ENCODE measurements around the gene M6PR. TPM values are rescaled to one million over a fixed set of nuclear protein-coding genes. Genes with fewer than 3 reads are reported as not detected.

Gene M6PR
- total RNA-seq, 4 donors from 2014 or later = 43.2 to 87.5 (median 67.2) TPM

DNA sequence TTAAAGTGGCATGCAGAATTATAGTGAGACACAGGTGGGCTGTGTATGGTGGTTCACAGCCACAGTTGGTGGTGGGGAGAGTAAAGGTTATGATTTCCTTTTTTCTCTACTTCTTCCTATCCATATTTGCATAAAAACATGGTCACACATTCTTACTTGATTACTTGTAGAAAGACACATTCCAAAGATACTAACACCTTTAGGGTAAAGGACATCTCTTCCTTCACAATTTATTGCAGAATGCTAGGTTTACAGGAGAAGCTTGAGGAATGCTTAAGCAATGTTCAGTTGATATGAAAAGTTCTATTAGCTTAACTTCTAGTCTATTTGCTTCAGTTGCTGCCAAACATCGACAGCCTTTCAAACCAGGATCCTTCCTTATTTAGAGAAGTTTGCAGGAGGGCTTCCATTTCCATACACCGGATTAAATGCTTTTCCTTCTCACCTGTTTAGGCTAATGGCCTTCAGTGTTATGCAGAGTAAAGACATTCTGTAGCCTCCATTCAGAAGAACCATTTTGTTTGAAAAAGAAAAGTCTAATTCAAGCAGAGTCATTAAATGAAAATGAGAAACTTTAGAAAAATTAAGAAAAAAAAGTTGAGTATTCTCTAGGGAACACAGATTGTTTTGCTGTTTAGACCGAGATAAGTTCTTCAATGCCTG is 37.7 kb downstream of the M6PR start:
- Histone ChIP-seq H3K27ac (no peak overlapping the region), H3K36me3 (no peaks in the 10 kb centered on the region), H3K4me3 (no peak overlapping the region), H3K27me3 (no peaks in the 10 kb centered on the region), H3K9me3 (no peaks in the 10 kb centered on the region), H3K4me1 (peaks cover 6 to 30% (median 17%) of the 10 kb centered on the region in 4 donors)
- WGBS, 2 donors (ENCODE audit: low coverage in 1 of 2) = 71 to 80% methylated on average over 3 of the region's 3 CpGs
- intact Hi-C loops (cut with DNase I; ENCODE audit: low total_unique reads) (no loop called here), in situ Hi-C loops (cut with MboI; ENCODE audit: low pct_ligation_motif_present in 1 of 4, low pct_unique_long_range_greater_than_20kb in 1 of 4, low sequenced_read_pairs in 3 of 4) (no loop called here)
- DNase-seq = no peak
- no peak for TF ChIP-seq POLR2AphosphoS5 (IDR thresholded peaks at IDR 0.05)
- TF ChIP-seq EP300 (IDR thresholded peaks at IDR 0.05; ENCODE audit: low read depth) = no peak
- TF ChIP-seq, protein P1, sequence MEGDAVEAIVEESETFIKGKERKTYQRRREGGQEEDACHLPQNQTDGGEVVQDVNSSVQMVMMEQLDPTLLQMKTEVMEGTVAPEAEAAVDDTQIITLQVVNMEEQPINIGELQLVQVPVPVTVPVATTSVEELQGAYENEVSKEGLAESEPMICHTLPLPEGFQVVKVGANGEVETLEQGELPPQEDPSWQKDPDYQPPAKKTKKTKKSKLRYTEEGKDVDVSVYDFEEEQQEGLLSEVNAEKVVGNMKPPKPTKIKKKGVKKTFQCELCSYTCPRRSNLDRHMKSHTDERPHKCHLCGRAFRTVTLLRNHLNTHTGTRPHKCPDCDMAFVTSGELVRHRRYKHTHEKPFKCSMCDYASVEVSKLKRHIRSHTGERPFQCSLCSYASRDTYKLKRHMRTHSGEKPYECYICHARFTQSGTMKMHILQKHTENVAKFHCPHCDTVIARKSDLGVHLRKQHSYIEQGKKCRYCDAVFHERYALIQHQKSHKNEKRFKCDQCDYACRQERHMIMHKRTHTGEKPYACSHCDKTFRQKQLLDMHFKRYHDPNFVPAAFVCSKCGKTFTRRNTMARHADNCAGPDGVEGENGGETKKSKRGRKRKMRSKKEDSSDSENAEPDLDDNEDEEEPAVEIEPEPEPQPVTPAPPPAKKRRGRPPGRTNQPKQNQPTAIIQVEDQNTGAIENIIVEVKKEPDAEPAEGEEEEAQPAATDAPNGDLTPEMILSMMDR (IDR thresholded peaks at IDR 0.05) = no peak
- no peak for TF ChIP-seq POLR2A (IDR thresholded peaks at IDR 0.05)

DNA sequence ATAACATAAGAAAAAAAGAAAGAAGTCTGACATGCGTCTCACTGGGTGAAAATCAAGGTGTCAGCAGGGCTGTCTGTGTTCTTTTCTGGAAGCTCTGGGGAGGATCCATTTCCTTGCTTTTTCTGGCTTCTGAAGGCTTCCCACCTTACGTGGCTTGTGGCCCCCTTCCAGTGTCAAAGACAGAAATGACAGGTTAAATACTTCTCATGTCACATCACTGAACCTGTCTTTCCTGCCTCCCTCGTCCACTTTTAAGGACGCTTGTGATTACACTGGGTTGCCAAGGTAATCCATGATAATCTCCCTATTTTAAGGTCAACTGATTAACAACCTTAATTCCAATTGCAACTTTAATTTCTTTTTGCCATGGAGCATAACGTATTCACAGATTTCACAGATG is 39.7 kb downstream of the M6PR start:
- no peaks in the 10 kb centered on the region for H3K27me3 ChIP-seq
- no peak overlapping the region for H3K27ac ChIP-seq

DNA sequence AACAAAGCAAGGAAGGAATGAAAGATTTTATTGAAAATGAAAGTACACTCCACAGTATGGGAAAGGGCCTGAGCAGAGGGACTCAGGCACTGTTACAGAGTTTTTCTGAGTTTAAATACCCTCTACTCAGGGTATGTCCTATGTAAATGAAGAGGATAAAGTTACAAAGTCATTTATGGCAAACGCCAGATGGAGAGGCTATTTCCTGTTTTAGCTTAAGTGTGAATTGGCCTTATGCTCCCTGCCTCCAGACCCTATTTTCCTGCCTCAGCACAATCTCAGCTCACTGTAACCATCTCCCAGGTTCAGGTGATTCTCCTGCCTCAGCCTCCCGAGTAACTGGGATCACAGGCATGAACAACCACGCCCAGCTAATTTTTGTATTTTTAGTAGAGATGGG is 41.9 kb downstream of the M6PR start:
- in situ Hi-C loops (cut with MboI; ENCODE audit: low pct_ligation_motif_present in 1 of 4, low pct_unique_long_range_greater_than_20kb in 1 of 4, low sequenced_read_pairs in 3 of 4) = no loop called here
- TF ChIP-seq POLR2A (IDR thresholded peaks at IDR 0.05) (no peak), EP300 (IDR thresholded peaks at IDR 0.05; ENCODE audit: low read depth) (no peak), POLR2AphosphoS5 (IDR thresholded peaks at IDR 0.05) (no peak)
- TF ChIP-seq, protein P1 (IDR thresholded peaks at IDR 0.05) = no peak

More for the DNA sequence above, 39.7 kb downstream of the M6PR start:
- intact Hi-C loops (cut with DNase I; ENCODE audit: low total_unique reads) = no loop called here
- 81 to 91% methylated on average over 5 of the region's 5 CpGs for WGBS, 2 donors (ENCODE audit: low coverage in 1 of 2)
- DNase-seq = no peak
- Histone ChIP-seq H3K4me1 (peaks cover 6 to 14% (median 8%) of the 10 kb centered on the region in 4 donors), H3K36me3 (no peaks in the 10 kb centered on the region), H3K9me3 (no peaks in the 10 kb centered on the region), H3K4me3 (no peak overlapping the region)
- in situ Hi-C loops (cut with MboI; ENCODE audit: low pct_ligation_motif_present in 1 of 4, low pct_unique_long_range_greater_than_20kb in 1 of 4, low sequenced_read_pairs in 3 of 4) = no loop called here
- TF ChIP-seq POLR2AphosphoS5 (IDR thresholded peaks at IDR 0.05) = no peak
- TF ChIP-seq POLR2A (IDR thresholded peaks at IDR 0.05) = no peak
- no peak for TF ChIP-seq EP300 (IDR thresholded peaks at IDR 0.05; ENCODE audit: low read depth)
- TF ChIP-seq, protein P1 (IDR thresholded peaks at IDR 0.05) = no peak

DNA sequence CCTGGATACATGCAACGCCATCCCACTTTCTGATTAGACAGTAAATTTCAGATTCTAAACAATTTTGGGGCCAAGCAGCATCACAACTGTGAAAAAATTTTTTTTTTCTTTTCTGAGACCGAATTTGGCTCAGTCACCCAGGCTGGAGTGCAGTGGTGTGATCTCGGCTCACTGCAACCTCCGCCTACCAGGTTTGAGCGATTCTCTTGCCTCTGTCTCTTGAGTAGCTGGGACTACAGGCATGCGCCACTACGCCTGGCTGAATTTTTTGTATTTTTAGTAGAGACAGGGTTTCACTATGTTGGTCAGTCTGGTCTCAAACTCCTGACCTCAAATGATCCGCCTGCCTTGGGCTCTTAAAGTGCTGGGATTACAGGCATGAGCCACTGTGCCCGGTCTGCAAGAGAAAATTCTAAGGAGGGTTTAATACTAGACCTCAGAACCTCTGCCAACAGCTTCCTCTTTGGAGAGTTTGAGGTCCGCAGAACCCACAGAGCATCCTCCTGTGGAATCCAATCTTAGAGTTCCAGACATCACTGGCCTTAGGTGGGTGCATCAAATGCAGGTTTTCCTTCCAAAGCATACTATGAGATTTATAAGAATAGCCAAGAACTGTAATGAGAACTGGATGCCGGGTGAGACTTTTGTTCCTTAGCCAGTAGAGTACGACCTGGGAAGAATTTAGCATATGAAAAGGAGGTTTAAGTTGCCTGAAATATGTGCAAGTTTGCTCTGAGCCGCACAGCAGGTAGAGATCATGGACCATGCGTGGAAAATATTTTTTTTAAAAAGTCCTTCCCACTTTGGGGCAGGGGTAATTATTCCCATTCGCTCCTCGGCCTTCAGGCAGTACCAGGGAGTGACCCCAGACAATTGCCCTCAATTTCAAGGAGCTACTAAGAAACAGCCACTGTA is 42.9 kb downstream of the M6PR start:
- in situ Hi-C loops (cut with MboI; ENCODE audit: low pct_ligation_motif_present in 1 of 4, low pct_unique_long_range_greater_than_20kb in 1 of 4, low sequenced_read_pairs in 3 of 4) (no loop called here), intact Hi-C loops (cut with DNase I; ENCODE audit: low total_unique reads) (no loop called here)
- H3K27me3 ChIP-seq = no peaks in the 10 kb centered on the region
- DNase-seq = no peak
- H3K4me1 ChIP-seq = no peaks in the 10 kb centered on the region
- no peak overlapping the region for H3K27ac ChIP-seq
- H3K36me3 ChIP-seq = no peaks in the 10 kb centered on the region
- H3K4me3 ChIP-seq = no peak overlapping the region
- no peaks in the 10 kb centered on the region for H3K9me3 ChIP-seq
- TF ChIP-seq POLR2A (IDR thresholded peaks at IDR 0.05) = no peak
- TF ChIP-seq POLR2AphosphoS5 (IDR thresholded peaks at IDR 0.05) = no peak
- TF ChIP-seq EP300 (IDR thresholded peaks at IDR 0.05; ENCODE audit: low read depth) = no peak
- TF ChIP-seq, protein P1 (IDR thresholded peaks at IDR 0.05) = no peak
- WGBS, 2 donors (ENCODE audit: low coverage in 1 of 2) = 68 to 86% methylated on average over 6 to 16 of the region's 16 CpGs

More for the DNA sequence above, 41.9 kb downstream of the M6PR start:
- H3K36me3 ChIP-seq = no peaks in the 10 kb centered on the region
- intact Hi-C loops (cut with DNase I; ENCODE audit: low total_unique reads) = no loop called here
- peaks cover 0 to under 1% (median 0%) of the 10 kb centered on the region in 4 donors for H3K4me1 ChIP-seq
- 61 to 83% methylated on average over 3 of the region's 3 CpGs for WGBS, 2 donors (ENCODE audit: low coverage in 1 of 2)
- H3K27ac ChIP-seq = no peak overlapping the region
- no peak for DNase-seq
- no peaks in the 10 kb centered on the region for H3K9me3 ChIP-seq
- no peaks in the 10 kb centered on the region for H3K27me3 ChIP-seq
- no peak overlapping the region for H3K4me3 ChIP-seq
